Upper lobe of left lung (tissue), 6 donors: ENCODE data around the gene TMEM131L. TPM values are rescaled to one million over a fixed set of nuclear protein-coding genes. Genes with fewer than 3 reads are reported as not detected.

Source experiments
- ATAC-seq, 2 donors: fragments of 200-7000 bp; cut with Tn5 transposase; one replicate each; pipeline ENCODE4 v1.9.1; 2022; ENCODE audit warnings: mild to moderate bottlenecking in 2 of 2, moderate library complexity in 2 of 2; ENCODE audit not compliant: low FRiP score in 2 of 2
- DNase-seq, 2 donors: peaks; one replicate each; pipeline ENCODE4 v3.0.0-alpha.2; 2019 to 2020
- H3K27ac ChIP-seq, 4 donors: fragments of 200-600 bp; sonication (generic); one replicate each; pipeline ENCODE4 v1.5.1; 2016 to 2019
- H3K27me3 ChIP-seq, 4 donors: fragments of 200-600 bp; sonication (generic); one replicate each; pipeline ENCODE4 v1.5.1; 2017 to 2019
- H3K36me3 ChIP-seq, 4 donors: fragments of 200-600 bp; sonication (generic); one replicate each; pipeline ENCODE4 v1.5.1; 2016 to 2019
- H3K4me1 ChIP-seq, 4 donors: fragments of 200-600 bp; sonication (generic); one replicate each; pipeline ENCODE4 v1.5.1; 2018 to 2019
- H3K4me3 ChIP-seq, 4 donors: fragments of 200-600 bp; sonication (generic); one replicate each; pipeline ENCODE4 v1.5.1; 2017 to 2019; ENCODE audit warnings: mild to moderate bottlenecking in 2 of 4, moderate library complexity in 1 of 4
- H3K9me3 ChIP-seq, 4 donors: fragments of 200-600 bp; sonication (generic); one replicate each; pipeline ENCODE4 v1.5.1; 2018 to 2019
- EP300 ChIP-seq, 4 donors: sonication (generic); formaldehyde crosslinking; IDR thresholded peaks; one replicate each; pipeline ENCODE4 v1.5.1; 2017; ENCODE audit warnings: antibody characterized with exemption in 4 of 4, control low read depth in 2 of 4
- POLR2A ChIP-seq, 4 donors: fragments of 450-650 bp; IDR thresholded peaks; one replicate each; pipeline ENCODE4 v1.5.1; 2016 to 2017; ENCODE audit warnings: antibody characterized with exemption in 4 of 4, mild to moderate bottlenecking in 2 of 4
- POLR2AphosphoS5 ChIP-seq, 2 donors: sonication (generic); formaldehyde crosslinking; IDR thresholded peaks; one replicate each; pipeline ENCODE4 v1.5.1; 2017; ENCODE audit warnings: antibody characterized with exemption in 2 of 2
- WGBS, 2 donors: methylation state at CpG; one replicate each; pipeline ENCODE4 v1.1.5; 2017 to 2018; 5-methylcytosine and 5-hydroxymethylcytosine counted together
- total RNA-seq, 6 donors: library from RNA; depleted of rRNA in 4 of 6; stranded (reverse); fragments of >200 nt in 4 of 6; gene quantifications; one replicate each; pipeline versions ENCODE4 v1.1.0 to v1.2.1, GENCODE V29; 2016 to 2021
- TF ChIP-seq, protein P1 (sequence below), 6 experiments: fragments of 450-650 bp in 4 of 6; fragments of 200-600 bp in 2 of 6; sonication (generic) in 2 of 6; IDR thresholded peaks; one replicate each; pipeline ENCODE4 v1.5.1; 2016 to 2019; ENCODE audit warnings: antibody characterized with exemption in 6 of 6
- donor health status: DM: no; HTN: no; CAD: no; lungs with moderate emphysema.
- donor health status: DM: no; HTN: yes; CAD: no; lungs with severe emphysema.

TMEM131L gene
- total RNA-seq, 6 donors from 2014 or later, result 12.3 to 28.8 (median 19.5) TPM

DNA sequence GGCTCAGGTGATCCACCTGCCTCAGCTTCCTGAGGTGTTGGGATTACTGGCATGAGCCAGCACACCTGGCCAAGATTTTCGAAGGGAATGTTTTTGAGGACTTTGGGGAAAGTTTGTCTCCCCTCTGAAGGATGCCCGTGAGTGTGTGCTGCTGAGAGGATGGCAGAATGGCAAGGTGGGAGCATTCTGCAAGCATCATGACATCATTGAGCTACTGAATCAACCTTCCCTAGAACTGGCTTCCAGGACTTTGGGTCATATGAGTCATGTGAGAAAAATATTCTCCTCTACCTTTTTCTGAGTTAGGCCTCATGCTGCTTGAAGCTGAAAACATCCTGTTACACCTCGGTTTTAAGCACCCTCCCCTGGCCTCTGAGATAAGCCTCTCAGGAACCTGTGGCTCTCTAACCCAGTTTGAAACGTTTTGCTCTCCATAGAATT lies 31.0 kb downstream of the TMEM131L start:
- no peak for ATAC-seq
- peaks cover 0 to 11% (median 5%) of the 10 kb centered on the region in 4 donors for H3K4me1 ChIP-seq

DNA sequence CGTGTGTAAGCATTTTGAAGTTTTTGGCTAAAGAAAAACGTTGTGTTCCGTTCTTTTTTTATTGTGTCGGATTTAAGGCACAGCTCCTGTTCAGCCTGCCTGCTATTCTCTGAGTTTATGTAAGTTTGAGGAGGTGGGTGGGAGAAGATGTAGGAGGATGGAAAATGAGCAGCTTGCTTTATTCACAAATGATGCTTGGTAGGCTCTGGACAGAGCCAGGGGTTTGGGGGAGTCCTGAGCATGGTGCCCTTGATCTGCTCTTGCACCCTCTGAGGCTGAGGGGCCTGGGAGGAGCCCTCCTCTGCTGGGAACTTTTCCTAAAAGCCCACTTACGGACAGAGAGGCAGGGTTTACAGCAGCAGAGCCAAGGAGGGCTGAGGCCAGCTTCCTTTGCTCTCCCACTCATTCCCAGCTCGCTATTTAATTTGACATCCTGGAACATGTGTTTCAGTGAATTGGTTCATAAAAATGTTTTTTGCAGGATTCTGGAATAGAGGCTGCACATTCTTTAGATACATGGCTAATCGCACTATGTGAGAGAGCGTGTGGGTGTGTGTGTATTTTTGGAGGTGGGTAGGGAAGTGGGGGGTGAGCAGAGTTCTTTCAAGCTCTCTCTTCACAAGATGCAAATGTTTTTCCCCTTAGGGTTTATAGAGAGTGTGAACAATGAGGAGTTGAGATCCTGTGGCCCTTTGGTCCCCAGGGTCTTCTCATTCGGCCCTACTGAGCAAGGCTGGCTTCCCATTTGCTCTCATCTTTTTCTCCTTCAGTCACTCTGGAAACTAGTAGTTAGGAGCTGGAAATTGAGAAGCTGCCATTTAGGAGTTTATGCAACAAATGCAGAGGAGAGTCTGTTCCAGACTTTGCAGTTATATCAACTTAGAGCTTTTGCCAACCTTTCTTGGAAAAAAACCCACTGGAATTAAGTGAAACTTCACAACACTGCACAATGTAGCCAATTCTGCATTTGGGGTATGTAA lies 32.1 kb downstream of the TMEM131L start:
- 68 to 70% methylated on average over 9 of the region's 9 CpGs for WGBS, 2 donors
- H3K27ac ChIP-seq, result peak overlapping the region in 1 of 4 donors; percentile 44
- H3K4me3 ChIP-seq, result no peak overlapping the region
- ATAC-seq (peak in 1 of 2 donors; percentile 62), DNase-seq (no peak)
- H3K4me1 ChIP-seq, result peaks cover 0 to 16% (median 5%) of the 10 kb centered on the region in 4 donors
- no peak for TF ChIP-seq POLR2A (IDR thresholded peaks at IDR 0.05)
- TF ChIP-seq EP300 (IDR thresholded peaks at IDR 0.05), result no peak
- TF ChIP-seq POLR2AphosphoS5 (IDR thresholded peaks at IDR 0.05), result no peak
- TF ChIP-seq, protein P1, sequence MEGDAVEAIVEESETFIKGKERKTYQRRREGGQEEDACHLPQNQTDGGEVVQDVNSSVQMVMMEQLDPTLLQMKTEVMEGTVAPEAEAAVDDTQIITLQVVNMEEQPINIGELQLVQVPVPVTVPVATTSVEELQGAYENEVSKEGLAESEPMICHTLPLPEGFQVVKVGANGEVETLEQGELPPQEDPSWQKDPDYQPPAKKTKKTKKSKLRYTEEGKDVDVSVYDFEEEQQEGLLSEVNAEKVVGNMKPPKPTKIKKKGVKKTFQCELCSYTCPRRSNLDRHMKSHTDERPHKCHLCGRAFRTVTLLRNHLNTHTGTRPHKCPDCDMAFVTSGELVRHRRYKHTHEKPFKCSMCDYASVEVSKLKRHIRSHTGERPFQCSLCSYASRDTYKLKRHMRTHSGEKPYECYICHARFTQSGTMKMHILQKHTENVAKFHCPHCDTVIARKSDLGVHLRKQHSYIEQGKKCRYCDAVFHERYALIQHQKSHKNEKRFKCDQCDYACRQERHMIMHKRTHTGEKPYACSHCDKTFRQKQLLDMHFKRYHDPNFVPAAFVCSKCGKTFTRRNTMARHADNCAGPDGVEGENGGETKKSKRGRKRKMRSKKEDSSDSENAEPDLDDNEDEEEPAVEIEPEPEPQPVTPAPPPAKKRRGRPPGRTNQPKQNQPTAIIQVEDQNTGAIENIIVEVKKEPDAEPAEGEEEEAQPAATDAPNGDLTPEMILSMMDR (IDR thresholded peaks at IDR 0.05), result no peak
- no peaks in the 10 kb centered on the region for H3K36me3 ChIP-seq
- no peaks in the 10 kb centered on the region for H3K27me3 ChIP-seq
- no peaks in the 10 kb centered on the region for H3K9me3 ChIP-seq

More for the DNA sequence above, 31.0 kb downstream of the TMEM131L start:
- no peak overlapping the region for H3K27ac ChIP-seq
- TF ChIP-seq, protein P1 (IDR thresholded peaks at IDR 0.05), result no peak
- TF ChIP-seq EP300 (IDR thresholded peaks at IDR 0.05) (no peak), POLR2A (IDR thresholded peaks at IDR 0.05) (no peak), POLR2AphosphoS5 (IDR thresholded peaks at IDR 0.05) (no peak)
- H3K9me3 ChIP-seq, result no peaks in the 10 kb centered on the region
- H3K4me3 ChIP-seq, result no peak overlapping the region
- 49 to 55% methylated on average over 4 of the region's 4 CpGs for WGBS, 2 donors
- no peak for DNase-seq
- no peaks in the 10 kb centered on the region for H3K27me3 ChIP-seq
- H3K36me3 ChIP-seq, result no peaks in the 10 kb centered on the region

DNA sequence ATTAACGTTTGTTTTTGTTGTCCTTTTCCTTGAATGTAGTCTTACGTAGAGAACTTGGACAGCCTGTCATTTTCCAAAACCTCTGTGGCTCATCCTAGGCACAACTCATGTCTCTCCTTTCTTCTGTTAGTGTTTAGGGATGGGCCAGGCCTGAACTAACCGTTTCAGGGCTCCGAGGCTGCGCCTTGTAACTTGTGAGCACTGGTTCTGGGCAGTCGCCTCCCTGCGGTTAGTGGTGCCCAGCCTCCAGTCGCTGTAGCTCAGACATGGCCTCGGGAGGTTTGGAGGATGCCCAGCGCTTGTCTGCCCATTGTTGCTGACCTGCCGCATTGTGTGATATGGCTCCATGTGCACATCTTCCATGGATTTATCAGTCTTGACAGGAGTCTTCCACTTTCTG lies 32.8 kb downstream of the TMEM131L start:
- Histone ChIP-seq H3K9me3 (no peaks in the 10 kb centered on the region), H3K4me3 (no peak overlapping the region), H3K36me3 (no peaks in the 10 kb centered on the region), H3K27me3 (no peaks in the 10 kb centered on the region), H3K4me1 (peaks cover 0 to 11% (median 4%) of the 10 kb centered on the region in 4 donors), H3K27ac (peak overlapping the region in 1 of 4 donors; percentile 44)
- 90 to 91% methylated on average over 10 to 11 of the region's 11 CpGs for WGBS, 2 donors
- no peak for DNase-seq
- TF ChIP-seq EP300 (IDR thresholded peaks at IDR 0.05) (no peak), POLR2A (IDR thresholded peaks at IDR 0.05) (no peak), POLR2AphosphoS5 (IDR thresholded peaks at IDR 0.05) (no peak)
- TF ChIP-seq, protein P1 (IDR thresholded peaks at IDR 0.05), result no peak
- ATAC-seq, result peak in 1 of 2 donors; percentile 39

DNA sequence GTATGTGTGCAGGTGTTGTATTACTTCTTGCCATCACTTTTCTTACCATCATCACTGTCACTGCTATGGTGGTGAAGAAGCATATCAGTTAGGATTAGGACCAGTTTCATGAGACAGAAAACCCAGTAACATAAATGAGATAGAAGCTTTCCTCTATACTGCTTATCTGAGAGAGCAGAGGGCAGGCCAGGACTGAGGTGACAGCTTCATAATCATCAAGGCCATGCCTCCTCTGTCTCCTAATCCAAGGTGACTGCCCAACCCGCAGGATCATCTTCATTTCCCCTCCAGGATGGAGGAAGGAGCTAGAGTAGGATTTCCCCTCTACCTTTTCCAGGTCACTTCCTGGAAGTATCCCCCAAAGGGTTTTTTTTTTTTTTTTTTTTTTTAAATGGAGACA lies 35.4 kb downstream of the TMEM131L start:
- H3K4me3 ChIP-seq, result no peak overlapping the region
- ATAC-seq (no peak), DNase-seq (no peak)
- 95 to 100% methylated on average over 1 of the region's 1 CpG for WGBS, 2 donors
- no peaks in the 10 kb centered on the region for H3K27me3 ChIP-seq
- no peaks in the 10 kb centered on the region for H3K9me3 ChIP-seq
- TF ChIP-seq POLR2A (IDR thresholded peaks at IDR 0.05), result no peak
- H3K27ac ChIP-seq, result no peak overlapping the region
- H3K4me1 ChIP-seq, result peaks cover 0 to 11% (median 1%) of the 10 kb centered on the region in 4 donors
- H3K36me3 ChIP-seq, result no peaks in the 10 kb centered on the region

DNA sequence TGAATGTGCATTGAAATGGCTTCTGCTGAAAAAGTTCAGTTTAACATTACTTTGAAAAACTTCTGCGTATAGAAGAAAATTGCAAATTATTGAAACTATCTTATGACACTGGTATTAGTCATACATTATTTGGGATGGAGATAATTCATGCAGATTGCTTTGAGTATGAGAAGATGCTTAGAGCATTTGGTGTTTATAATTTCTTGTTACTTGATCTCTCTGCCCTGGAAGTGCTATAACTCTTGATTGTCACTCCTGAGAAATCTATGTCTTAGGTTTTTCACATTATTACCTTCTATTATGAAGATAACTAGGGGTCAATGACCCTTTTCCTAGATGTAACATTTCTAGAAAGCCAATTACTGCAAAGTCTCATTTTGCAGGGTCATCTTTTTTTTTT lies 36.4 kb downstream of the TMEM131L start:
- TF ChIP-seq EP300 (IDR thresholded peaks at IDR 0.05) (no peak), POLR2AphosphoS5 (IDR thresholded peaks at IDR 0.05) (no peak), POLR2A (IDR thresholded peaks at IDR 0.05) (no peak)
- TF ChIP-seq, protein P1 (IDR thresholded peaks at IDR 0.05), result no peak
- 92 to 100% methylated on average over 1 of the region's 1 CpG for WGBS, 2 donors
- Histone ChIP-seq H3K4me1 (peaks cover 0 to 11% (median 0%) of the 10 kb centered on the region in 4 donors), H3K9me3 (no peaks in the 10 kb centered on the region), H3K27ac (no peak overlapping the region), H3K27me3 (no peaks in the 10 kb centered on the region), H3K36me3 (no peaks in the 10 kb centered on the region), H3K4me3 (no peak overlapping the region)
- DNase-seq (no peak), ATAC-seq (no peak)
